ENCODE data around the gene NTM. TPM values are rescaled to one million over a fixed set of nuclear protein-coding genes. Genes with fewer than 3 reads are reported as not detected.

Gene NTM
- total RNA-seq, 4 donors from 2014 or later, result 0.78 to 1.1 (median 0.88) TPM; not detected in 1

- 87 to 97% methylated on average over 2 of the region's 2 CpGs for WGBS, 2 donors
- DNase-seq, result no peak
- no peaks in the 10 kb centered on the region for H3K9me3 ChIP-seq
- no peaks in the 10 kb centered on the region for H3K27me3 ChIP-seq
- H3K27ac ChIP-seq, result no peak overlapping the region
- intact Hi-C loops (cut with DNase I), result no loop called here
- H3K4me3 ChIP-seq (replicated peaks in 1 of 3), result no peak overlapping the region
- H3K4me1 ChIP-seq, result peaks cover 7 to 8% of the 10 kb centered on the region in 2 donors
- H3K36me3 ChIP-seq, result no peaks in the 10 kb centered on the region
- no peak for TF ChIP-seq POLR2A (IDR thresholded peaks at IDR 0.05)
- TF ChIP-seq CTCF (IDR thresholded peaks at IDR 0.05), result no peak
These were observed 757.5 kb downstream of the NTM start for GRCh38 chr11:132127900-132128288.

GRCh38 chr11:132131047-132131446 lies 760.6 kb downstream of the NTM start:
- H3K27me3 ChIP-seq, result no peaks in the 10 kb centered on the region
- 68 to 79% methylated on average over 4 of the region's 4 CpGs for WGBS, 2 donors

GRCh38 chr11:132131961-132132360 lies 761.5 kb downstream of the NTM start:
- 48 to 52% methylated on average over 9 of the region's 9 CpGs for WGBS, 2 donors
- H3K4me3 ChIP-seq (replicated peaks in 1 of 3), result no peak overlapping the region
- no peaks in the 10 kb centered on the region for H3K27me3 ChIP-seq
- H3K27ac ChIP-seq, result no peak overlapping the region
- intact Hi-C loops (cut with DNase I), result no loop called here
- H3K9me3 ChIP-seq, result no peaks in the 10 kb centered on the region
- H3K36me3 ChIP-seq, result no peaks in the 10 kb centered on the region
- TF ChIP-seq CTCF (IDR thresholded peaks at IDR 0.05) (no peak), POLR2A (IDR thresholded peaks at IDR 0.05) (no peak)
- H3K4me1 ChIP-seq, result peaks cover under 1% of the 10 kb centered on the region in 2 donors
- DNase-seq, result no peak

More at GRCh38 chr11:132131047-132131446, 760.6 kb downstream of the NTM start:
- H3K4me1 ChIP-seq, result peaks cover 7 to 8% of the 10 kb centered on the region in 2 donors
- H3K36me3 ChIP-seq, result no peaks in the 10 kb centered on the region
- H3K4me3 ChIP-seq (replicated peaks in 1 of 3), result no peak overlapping the region
- no peak for TF ChIP-seq POLR2A (IDR thresholded peaks at IDR 0.05)
- no peak for TF ChIP-seq CTCF (IDR thresholded peaks at IDR 0.05)
- intact Hi-C loops (cut with DNase I), result no loop called here
- H3K27ac ChIP-seq, result no peak overlapping the region
- H3K9me3 ChIP-seq, result no peaks in the 10 kb centered on the region
- no peak for DNase-seq

GRCh38 chr11:132134322-132134721 lies 763.9 kb downstream of the NTM start:
- Histone ChIP-seq H3K4me1 (no peaks in the 10 kb centered on the region), H3K27me3 (no peaks in the 10 kb centered on the region), H3K36me3 (no peaks in the 10 kb centered on the region), H3K9me3 (no peaks in the 10 kb centered on the region), H3K4me3 (replicated peaks in 1 of 3) (no peak overlapping the region), H3K27ac (no peak overlapping the region)
- no peak for TF ChIP-seq POLR2A (IDR thresholded peaks at IDR 0.05)
- TF ChIP-seq CTCF (IDR thresholded peaks at IDR 0.05), result no peak
- DNase-seq, result no peak
- WGBS, 2 donors, result 87 to 91% methylated on average over 5 of the region's 5 CpGs
- intact Hi-C loops (cut with DNase I), result no loop called here

- H3K4me3 ChIP-seq (replicated peaks in 1 of 3), result no peak overlapping the region
- no peaks in the 10 kb centered on the region for H3K4me1 ChIP-seq
- H3K27ac ChIP-seq, result no peak overlapping the region
- H3K36me3 ChIP-seq, result no peaks in the 10 kb centered on the region
- no peaks in the 10 kb centered on the region for H3K27me3 ChIP-seq
- WGBS, 2 donors, result 89 to 93% methylated on average over 12 of the region's 12 CpGs
- intact Hi-C loops (cut with DNase I), result no loop called here
- H3K9me3 ChIP-seq, result no peaks in the 10 kb centered on the region
- no peak for DNase-seq
- TF ChIP-seq POLR2A (IDR thresholded peaks at IDR 0.05), result no peak
- TF ChIP-seq CTCF (IDR thresholded peaks at IDR 0.05), result no peak
These were observed 767.0 kb downstream of the NTM start for GRCh38 chr11:132137289-132137980.
